Left kidney (tissue), 2 donors: Measurements from ENCODE around the gene IWS1. TPM values are rescaled to one million over a fixed set of nuclear protein-coding genes. Genes with fewer than 3 reads are reported as not detected.
A peak's percentile ranks its signal among the peaks of the same experiment; 100 is the strongest.
"Not testable (repeated sequence)": the region's sequence is repeated elsewhere in the genome, so short reads cannot be mapped to it uniquely, and the experiment has no call there.

Experiments
- DNase-seq: peaks from one replicate; pipeline ENCODE4 v3.0.0-alpha.2; 2013
- polyA plus RNA-seq: library from polyadenylated mRNA; unstranded; fragments of 120-200 nt; gene quantifications from one replicate; pipeline ENCODE4 v1.2.1, GENCODE V29; 2013; ENCODE audit not compliant: insufficient read length

The IWS1 gene
- polyA plus RNA-seq, 1 donor, result 86.2 TPM

GRCh38 chr2:127530245-127531140 is 4.2 kb upstream of the IWS1 start:
- no peak for DNase-seq

GRCh38 chr2:127529416-127529815 is 3.1 kb upstream of the IWS1 start:
- not testable (repeated sequence) for DNase-seq

DNA sequence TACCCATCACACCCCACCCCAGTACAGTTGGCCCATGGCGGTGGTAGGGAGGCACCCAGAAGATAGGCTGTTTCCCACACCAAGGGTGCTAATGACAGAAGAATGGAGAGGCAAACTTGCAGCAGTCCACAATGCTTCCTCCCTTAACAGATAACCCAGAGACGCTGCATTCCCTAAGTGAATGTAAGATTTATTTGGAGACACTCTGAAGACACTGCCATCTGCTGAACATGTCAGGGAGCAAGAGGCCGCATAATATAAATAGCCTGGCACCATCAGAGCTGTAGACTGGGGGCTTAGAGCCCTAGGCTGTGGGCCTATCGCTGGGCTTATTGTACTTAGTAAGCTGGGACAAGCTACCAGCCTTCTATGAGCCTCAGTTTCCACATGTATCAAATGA is 2.2 kb upstream of the IWS1 start:
- DNase-seq, result no peak

DNA sequence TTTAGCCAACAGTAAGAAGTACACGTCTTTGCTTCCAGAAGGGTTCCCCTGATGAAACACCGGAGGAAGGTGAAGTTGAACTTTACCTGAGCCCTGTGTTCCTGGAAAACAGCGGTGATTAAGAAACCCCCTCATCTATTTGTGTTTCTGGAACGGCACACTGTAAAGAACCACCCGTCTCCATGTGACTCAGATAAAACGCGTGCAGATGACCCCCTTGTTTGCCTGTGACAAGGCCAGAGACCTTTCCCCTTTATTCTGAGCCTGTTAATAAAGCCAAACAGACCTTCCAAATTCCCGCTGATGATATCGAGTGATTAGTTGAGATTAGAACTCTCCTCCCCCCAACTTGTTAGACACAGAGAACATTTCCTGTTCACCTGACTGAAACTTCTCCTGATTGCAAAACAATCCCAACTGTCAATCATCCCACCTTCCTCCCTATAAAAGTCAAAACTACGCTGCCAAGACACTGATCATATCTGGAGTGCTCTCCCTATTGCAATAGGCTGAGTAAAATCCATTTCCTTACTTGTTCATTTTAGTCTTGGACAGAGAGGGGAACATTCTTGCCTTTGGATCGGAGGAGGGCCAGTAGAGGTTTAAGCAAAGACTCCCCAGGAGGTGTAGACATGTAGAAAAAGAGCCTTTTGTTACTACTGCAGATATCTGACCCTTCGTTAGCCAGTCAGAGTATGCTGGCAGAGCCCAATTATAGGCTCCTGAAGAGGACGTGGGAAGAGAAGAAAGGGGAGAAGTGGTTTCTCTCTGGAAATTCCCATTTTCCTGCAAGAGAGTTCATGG is 914 bp upstream of the IWS1 start:
- no peak for DNase-seq

DNA sequence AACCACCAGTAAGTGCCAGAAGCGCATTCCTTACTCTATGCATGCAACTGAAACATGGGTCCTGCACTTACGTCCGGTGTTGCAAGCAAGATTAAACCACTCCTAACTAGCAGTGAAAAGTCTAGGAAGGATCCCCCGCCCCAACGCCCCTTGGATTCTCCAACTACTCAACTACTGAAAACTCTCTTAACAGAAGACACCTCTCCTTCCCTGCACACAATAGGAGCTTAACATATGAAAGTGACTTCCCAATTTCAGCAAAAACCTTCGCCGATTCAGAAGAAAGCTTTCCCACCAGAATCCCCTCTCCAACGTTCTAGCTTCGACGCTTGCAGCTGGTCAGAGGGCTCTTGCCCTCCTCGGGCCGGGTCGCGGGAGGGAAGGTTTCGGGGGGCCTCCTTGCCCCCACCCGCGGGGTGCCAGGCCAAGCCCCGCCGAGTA is 578 bp downstream of the IWS1 start:
- DNase-seq, result peak; percentile 58

- not testable (repeated sequence) for DNase-seq
Observed at GRCh38 chr2:127524198-127524834, 2.0 kb downstream of the IWS1 start.

- no peak for DNase-seq
Observed at GRCh38 chr2:127523269-127523939, 2.9 kb downstream of the IWS1 start.

DNA sequence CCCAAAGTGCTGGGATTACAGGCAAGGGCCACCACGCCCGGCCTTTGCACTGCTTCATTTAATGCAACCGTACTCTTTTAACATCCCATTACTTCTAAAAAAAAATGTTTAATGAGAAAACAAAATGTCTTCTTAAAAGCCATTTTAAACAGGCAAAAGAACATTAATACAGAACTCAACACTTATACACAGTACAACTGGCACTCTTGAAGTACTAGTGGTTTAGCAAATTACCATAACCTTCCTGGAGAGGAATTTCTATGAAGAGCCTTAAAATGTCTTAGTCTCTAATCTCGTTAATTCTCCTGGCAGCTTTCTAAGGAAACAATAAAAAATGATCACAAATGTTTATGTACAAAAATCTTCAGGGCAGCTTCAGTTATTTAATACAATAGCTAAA is 5.9 kb downstream of the IWS1 start:
- no peak for DNase-seq

- DNase-seq, result no peak
Observed at GRCh38 chr2:127517465-127517864, 8.8 kb downstream of the IWS1 start.

- DNase-seq, result no peak
Observed at GRCh38 chr2:127516041-127516762, 10.1 kb downstream of the IWS1 start.

GRCh38 chr2:127515383-127515915 is 10.8 kb downstream of the IWS1 start:
- DNase-seq, result no peak

GRCh38 chr2:127514485-127514884 is 11.8 kb downstream of the IWS1 start:
- DNase-seq, result no peak

DNA sequence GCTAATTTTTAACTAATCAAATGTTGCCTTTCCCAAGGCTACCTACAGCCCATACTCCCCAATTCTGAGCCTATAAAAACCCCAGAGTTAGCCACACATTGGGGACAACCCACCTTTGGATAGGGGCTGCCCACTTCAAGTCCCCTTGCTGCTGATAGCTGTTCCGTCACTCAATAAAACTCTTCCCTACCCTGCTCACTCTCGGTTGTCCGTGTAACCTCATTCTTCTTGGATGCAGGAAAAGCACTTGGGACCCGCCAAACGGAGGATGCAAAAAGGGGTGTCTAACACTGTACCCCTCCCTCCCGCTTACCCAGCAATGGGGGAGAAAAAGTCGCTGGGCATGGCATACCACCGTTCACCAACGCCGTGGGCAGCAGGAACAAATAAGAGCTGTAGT is 12.2 kb downstream of the IWS1 start:
- DNase-seq, result no peak

DNA sequence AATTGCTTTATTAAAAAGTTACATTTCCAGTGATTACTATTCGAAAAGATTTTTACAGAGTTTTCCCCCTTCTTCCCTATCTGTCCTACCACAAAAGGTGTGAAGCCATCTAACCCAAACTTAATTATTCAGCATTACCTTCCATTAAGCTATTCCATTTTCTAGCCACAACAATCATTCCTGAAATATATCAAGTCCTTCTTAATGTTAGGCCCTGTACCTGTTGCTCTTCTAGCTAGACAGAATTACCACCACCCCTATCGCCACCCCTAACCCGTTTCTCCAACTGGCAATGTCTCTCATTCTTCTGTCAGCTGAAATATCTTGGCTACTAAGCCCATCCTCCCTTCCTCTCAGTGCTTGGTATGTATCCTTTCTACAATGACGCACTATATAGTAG is 13.9 kb downstream of the IWS1 start:
- DNase-seq, result no peak

- DNase-seq, result no peak
Observed at GRCh38 chr2:127511917-127512316, 14.4 kb downstream of the IWS1 start.

GRCh38 chr2:127511090-127511695 is 15.1 kb downstream of the IWS1 start:
- DNase-seq, result no peak

DNA sequence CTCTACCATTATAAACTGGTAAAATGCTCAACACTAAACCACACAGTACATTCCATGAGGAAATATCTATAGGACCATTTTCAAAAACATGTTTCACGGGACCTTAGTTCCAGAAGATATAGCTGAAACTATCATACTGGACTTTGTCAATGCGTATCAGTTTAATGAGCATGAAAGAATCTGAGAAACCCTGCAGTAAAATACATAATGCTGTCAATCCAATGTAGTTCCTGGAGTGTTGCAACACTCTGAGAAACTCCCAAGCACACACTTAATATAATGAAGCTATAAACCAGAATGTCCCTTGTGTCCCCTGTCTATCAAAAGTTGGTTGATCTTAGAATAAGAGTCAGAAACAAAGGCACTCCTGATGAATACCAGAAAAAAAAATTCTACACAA is 16.2 kb downstream of the IWS1 start:
- DNase-seq, result no peak

DNA sequence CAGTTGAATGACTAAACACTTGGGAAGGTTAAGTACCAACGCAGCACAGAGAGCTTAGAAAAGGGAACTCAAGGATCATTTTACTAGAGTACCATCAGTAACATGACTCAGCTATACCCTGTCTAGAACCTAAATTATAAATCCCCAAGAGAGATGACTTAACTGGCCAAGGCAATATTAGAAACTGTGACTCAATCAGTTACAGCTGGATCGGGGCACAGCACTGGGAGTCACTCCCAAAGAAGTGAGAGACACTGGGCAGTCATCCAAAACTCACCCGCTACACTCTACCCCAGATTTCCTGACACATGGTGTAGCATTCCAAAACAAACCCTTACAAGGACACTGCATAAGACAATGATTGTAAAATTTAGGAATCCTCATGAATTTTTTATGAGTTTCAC is 17.7 kb downstream of the IWS1 start:
- DNase-seq, result peak; percentile 26

GRCh38 chr2:127508023-127508630 is 18.2 kb downstream of the IWS1 start:
- DNase-seq, result no peak

GRCh38 chr2:127506510-127506909 is 19.8 kb downstream of the IWS1 start:
- no peak for DNase-seq
